Activated naive CD4-positive, alpha-beta T cell treated with anti-CD3 and anti-CD28 coated beads, Interleukin-2, amount 10 ng/mL, durations not matched to agents 7 days and 5 days (primary cell): Measurements from ENCODE around the gene NIN.

Source experiments
- CTCF ChIA-PET: fragments of 350-600 bp; sonication (Branson Sonifier 250); formaldehyde crosslinking; loops from one replicate; lab custom pipeline; 2021; ENCODE audit warnings: antibody characterized with exemption; lab: Charles Lee
- DNase-seq: peaks from one replicate; pipeline ENCODE4 v3.0.0-alpha.2; 2020
- H3K27ac Mint-ChIP-seq: one replicate; pipeline ENCODE4 v1.8.0; 2021; ENCODE audit warnings: mild to moderate bottlenecking, moderate library complexity, mixed read lengths
- H3K27me3 Mint-ChIP-seq: one replicate; pipeline ENCODE4 v1.8.0; 2021; ENCODE audit warnings: mild to moderate bottlenecking, mixed read lengths
- H3K36me3 Mint-ChIP-seq: one replicate; pipeline ENCODE4 v1.8.0; 2021; ENCODE audit warnings: mixed read lengths
- H3K4me1 Mint-ChIP-seq: one replicate; pipeline ENCODE4 v1.8.0; 2021; ENCODE audit warnings: mixed read lengths
- H3K4me3 Mint-ChIP-seq: one replicate; pipeline ENCODE4 v1.8.0; 2021; ENCODE audit warnings: mild to moderate bottlenecking, moderate library complexity, mixed read lengths
- H3K9me3 Mint-ChIP-seq: one replicate; pipeline ENCODE4 v1.8.0; 2021; ENCODE audit warnings: mixed read lengths

NIN gene

GRCh38 chr14:50805396-50805795 is 25.6 kb downstream of the NIN start:
- Mint-ChIP-seq H3K9me3 (no peaks in the 10 kb centered on the region), H3K4me1 (peaks cover 7% of the 10 kb centered on the region), H3K27me3 (no peaks in the 10 kb centered on the region), H3K4me3 (no peak overlapping the region), H3K27ac (no peak overlapping the region), H3K36me3 (peaks cover 37% of the 10 kb centered on the region)
- CTCF ChIA-PET: interaction anchor here (1.0 kb wide), 1 partner anchor 12 kb away, joined by 3 read pairs; no protein-coding TSS in a partner anchor
- no peak for DNase-seq

- DNase-seq: no peak
- H3K9me3 Mint-ChIP-seq: no peaks in the 10 kb centered on the region
- H3K27me3 Mint-ChIP-seq: no peaks in the 10 kb centered on the region
- CTCF ChIA-PET: interaction anchor here (1.0 kb wide), 1 partner anchor 11 kb away, joined by 3 read pairs; no protein-coding TSS in a partner anchor
- peaks cover 35% of the 10 kb centered on the region for H3K36me3 Mint-ChIP-seq
- H3K27ac Mint-ChIP-seq: no peak overlapping the region
- H3K4me3 Mint-ChIP-seq: no peak overlapping the region
- H3K4me1 Mint-ChIP-seq: peaks cover 2% of the 10 kb centered on the region
Measured at GRCh38 chr14:50804181-50804721, 26.7 kb downstream of the NIN start.

- H3K27ac Mint-ChIP-seq: no peak overlapping the region
- peaks cover 5% of the 10 kb centered on the region for H3K4me1 Mint-ChIP-seq
- H3K9me3 Mint-ChIP-seq: no peaks in the 10 kb centered on the region
- H3K27me3 Mint-ChIP-seq: no peaks in the 10 kb centered on the region
- peaks cover 43% of the 10 kb centered on the region for H3K36me3 Mint-ChIP-seq
- no peak overlapping the region for H3K4me3 Mint-ChIP-seq
- no peak for DNase-seq
- CTCF ChIA-PET: no interaction called here
Measured at GRCh38 chr14:50801706-50802105, 29.3 kb downstream of the NIN start.

GRCh38 chr14:50800032-50800431 is 30.9 kb downstream of the NIN start:
- CTCF ChIA-PET: no interaction called here
- DNase-seq: no peak
- H3K9me3 Mint-ChIP-seq: no peaks in the 10 kb centered on the region
- H3K27ac Mint-ChIP-seq: no peak overlapping the region
- H3K36me3 Mint-ChIP-seq: peaks cover 30% of the 10 kb centered on the region
- no peaks in the 10 kb centered on the region for H3K27me3 Mint-ChIP-seq
- no peak overlapping the region for H3K4me3 Mint-ChIP-seq
- H3K4me1 Mint-ChIP-seq: peaks cover 5% of the 10 kb centered on the region

GRCh38 chr14:50798048-50798421 is 32.9 kb downstream of the NIN start:
- no peaks in the 10 kb centered on the region for H3K9me3 Mint-ChIP-seq

GRCh38 chr14:50797250-50798047 is 33.5 kb downstream of the NIN start:
- Mint-ChIP-seq H3K9me3 (no peaks in the 10 kb centered on the region), H3K27ac (no peak overlapping the region), H3K4me1 (peaks cover 17% of the 10 kb centered on the region), H3K27me3 (no peaks in the 10 kb centered on the region), H3K36me3 (peaks cover 20% of the 10 kb centered on the region), H3K4me3 (no peak overlapping the region)
- CTCF ChIA-PET: interaction anchor here (1.2 to 2.2 kb wide), 2 partner anchors 10 to 20 kb away, joined by 4 to 6 read pairs; no protein-coding TSS in a partner anchor
- DNase-seq: no peak

More at GRCh38 chr14:50798048-50798421, 32.9 kb downstream of the NIN start:
- Mint-ChIP-seq H3K36me3 (peaks cover 18% of the 10 kb centered on the region), H3K27me3 (no peaks in the 10 kb centered on the region), H3K4me1 (peaks cover 11% of the 10 kb centered on the region), H3K27ac (no peak overlapping the region), H3K4me3 (no peak overlapping the region)
- CTCF ChIA-PET: interaction anchor here (2.2 kb wide), 1 partner anchor 10 kb away, joined by 6 read pairs; no protein-coding TSS in a partner anchor
- no peak for DNase-seq

- no peaks in the 10 kb centered on the region for H3K9me3 Mint-ChIP-seq
- no peak overlapping the region for H3K4me3 Mint-ChIP-seq
- peaks cover 28% of the 10 kb centered on the region for H3K36me3 Mint-ChIP-seq
- CTCF ChIA-PET: interaction anchor here (1.2 kb wide), 1 partner anchor 19 kb away, joined by 4 read pairs; no protein-coding TSS in a partner anchor
- H3K4me1 Mint-ChIP-seq: peaks cover 28% of the 10 kb centered on the region
- DNase-seq: no peak
- no peak overlapping the region for H3K27ac Mint-ChIP-seq
- H3K27me3 Mint-ChIP-seq: no peaks in the 10 kb centered on the region
Measured at GRCh38 chr14:50796390-50796789, 34.6 kb downstream of the NIN start.

GRCh38 chr14:50795909-50796308 is 35.1 kb downstream of the NIN start:
- no peak overlapping the region for H3K4me3 Mint-ChIP-seq
- DNase-seq: no peak
- CTCF ChIA-PET: no interaction called here
- peaks cover 33% of the 10 kb centered on the region for H3K4me1 Mint-ChIP-seq
- peaks cover 33% of the 10 kb centered on the region for H3K36me3 Mint-ChIP-seq
- no peak overlapping the region for H3K27ac Mint-ChIP-seq
- H3K9me3 Mint-ChIP-seq: no peaks in the 10 kb centered on the region
- H3K27me3 Mint-ChIP-seq: no peaks in the 10 kb centered on the region

- H3K27me3 Mint-ChIP-seq: no peaks in the 10 kb centered on the region
- H3K4me1 Mint-ChIP-seq: peaks cover 40% of the 10 kb centered on the region
- H3K27ac Mint-ChIP-seq: no peak overlapping the region
- DNase-seq: no peak
- CTCF ChIA-PET: interaction anchor here (0.6 kb wide), 1 partner anchor 226 kb away, joined by 5 read pairs; no protein-coding TSS in a partner anchor
- peaks cover 41% of the 10 kb centered on the region for H3K36me3 Mint-ChIP-seq
- H3K4me3 Mint-ChIP-seq: no peak overlapping the region
- H3K9me3 Mint-ChIP-seq: no peaks in the 10 kb centered on the region
Measured at GRCh38 chr14:50795142-50795541, 35.8 kb downstream of the NIN start.

- peaks cover 43% of the 10 kb centered on the region for H3K36me3 Mint-ChIP-seq
- no peak overlapping the region for H3K27ac Mint-ChIP-seq
- no peak for DNase-seq
- H3K4me1 Mint-ChIP-seq: peaks cover 45% of the 10 kb centered on the region
- no peak overlapping the region for H3K4me3 Mint-ChIP-seq
- no peaks in the 10 kb centered on the region for H3K27me3 Mint-ChIP-seq
- no peaks in the 10 kb centered on the region for H3K9me3 Mint-ChIP-seq
- CTCF ChIA-PET: interaction anchor here (0.6 to 1.4 kb wide), 2 partner anchors 225 to 482 kb away, joined by 3 to 5 read pairs; partner anchors contain the start of genes DMAC2L and L2HGDH
Measured at GRCh38 chr14:50794068-50794645, 36.8 kb downstream of the NIN start.

GRCh38 chr14:50792634-50793068 is 38.3 kb downstream of the NIN start:
- H3K27ac Mint-ChIP-seq: peak overlapping the region; percentile 20
- H3K4me3 Mint-ChIP-seq: no peak overlapping the region
- H3K36me3 Mint-ChIP-seq: peaks cover 43% of the 10 kb centered on the region
- peaks cover 50% of the 10 kb centered on the region for H3K4me1 Mint-ChIP-seq
- CTCF ChIA-PET: interaction anchor here (0.8 to 8.3 kb wide), 6 partner anchors 14 to 481 kb away, joined by 3 to 50 read pairs (median 5); partner anchors contain the start of genes DMAC2L and L2HGDH
- no peak for DNase-seq
- no peaks in the 10 kb centered on the region for H3K27me3 Mint-ChIP-seq
- H3K9me3 Mint-ChIP-seq: no peaks in the 10 kb centered on the region

- peak; percentile 45 for DNase-seq
- H3K36me3 Mint-ChIP-seq: peaks cover 48% of the 10 kb centered on the region
- peak overlapping the region; percentile 19 for H3K4me3 Mint-ChIP-seq
- no peaks in the 10 kb centered on the region for H3K9me3 Mint-ChIP-seq
- no peaks in the 10 kb centered on the region for H3K27me3 Mint-ChIP-seq
- CTCF ChIA-PET: interaction anchor here (0.8 to 8.3 kb wide), 6 partner anchors 14 to 73 kb away, joined by 3 to 50 read pairs (median 4); no protein-coding TSS in a partner anchor
- peaks cover 56% of the 10 kb centered on the region for H3K4me1 Mint-ChIP-seq
- H3K27ac Mint-ChIP-seq: peak overlapping the region; percentile 91
Measured at GRCh38 chr14:50792051-50792477, 38.9 kb downstream of the NIN start.

- peaks cover 65% of the 10 kb centered on the region for H3K4me1 Mint-ChIP-seq
- H3K27ac Mint-ChIP-seq: no peak overlapping the region
- no peaks in the 10 kb centered on the region for H3K27me3 Mint-ChIP-seq
- H3K9me3 Mint-ChIP-seq: no peaks in the 10 kb centered on the region
- no peak for DNase-seq
- CTCF ChIA-PET: interaction anchor here (0.6 to 8.3 kb wide), 5 partner anchors 13 to 1202 kb away, joined by 3 to 50 read pairs (median 3); no protein-coding TSS in a partner anchor
- peaks cover 50% of the 10 kb centered on the region for H3K36me3 Mint-ChIP-seq
- H3K4me3 Mint-ChIP-seq: no peak overlapping the region
Measured at GRCh38 chr14:50791201-50791600, 39.8 kb downstream of the NIN start.

- no peaks in the 10 kb centered on the region for H3K27me3 Mint-ChIP-seq
- H3K36me3 Mint-ChIP-seq: peaks cover 52% of the 10 kb centered on the region
- H3K27ac Mint-ChIP-seq: peak overlapping the region; percentile 12
- no peak for DNase-seq
- H3K9me3 Mint-ChIP-seq: no peaks in the 10 kb centered on the region
- H3K4me3 Mint-ChIP-seq: no peak overlapping the region
- peaks cover 71% of the 10 kb centered on the region for H3K4me1 Mint-ChIP-seq
- CTCF ChIA-PET: interaction anchor here (0.8 to 8.3 kb wide), 3 partner anchors 12 to 69 kb away, joined by 3 to 50 read pairs (median 4); no protein-coding TSS in a partner anchor
Measured at GRCh38 chr14:50790589-50790988, 40.4 kb downstream of the NIN start.
